22Rv1 (cell line): ENCODE data around the gene MAP4K2.

Experiments used
- H3K27ac ChIP-seq: fragments of 450-650 bp; 2 replicates; pipeline ENCODE4 v1.5.1; 2017
- ZFX ChIP-seq: fragments of 450-650 bp; IDR thresholded peaks from 2 replicates; pipeline ENCODE4 v1.6.1; 2017; ENCODE audit warnings: antibody characterized with exemption, borderline replicate concordance
- TF ChIP-seq, protein P1 (sequence below): fragments of 450-650 bp; IDR thresholded peaks from 2 replicates; pipeline ENCODE4 v1.5.1; 2017; ENCODE audit warnings: mild to moderate bottlenecking

Gene MAP4K2

DNA sequence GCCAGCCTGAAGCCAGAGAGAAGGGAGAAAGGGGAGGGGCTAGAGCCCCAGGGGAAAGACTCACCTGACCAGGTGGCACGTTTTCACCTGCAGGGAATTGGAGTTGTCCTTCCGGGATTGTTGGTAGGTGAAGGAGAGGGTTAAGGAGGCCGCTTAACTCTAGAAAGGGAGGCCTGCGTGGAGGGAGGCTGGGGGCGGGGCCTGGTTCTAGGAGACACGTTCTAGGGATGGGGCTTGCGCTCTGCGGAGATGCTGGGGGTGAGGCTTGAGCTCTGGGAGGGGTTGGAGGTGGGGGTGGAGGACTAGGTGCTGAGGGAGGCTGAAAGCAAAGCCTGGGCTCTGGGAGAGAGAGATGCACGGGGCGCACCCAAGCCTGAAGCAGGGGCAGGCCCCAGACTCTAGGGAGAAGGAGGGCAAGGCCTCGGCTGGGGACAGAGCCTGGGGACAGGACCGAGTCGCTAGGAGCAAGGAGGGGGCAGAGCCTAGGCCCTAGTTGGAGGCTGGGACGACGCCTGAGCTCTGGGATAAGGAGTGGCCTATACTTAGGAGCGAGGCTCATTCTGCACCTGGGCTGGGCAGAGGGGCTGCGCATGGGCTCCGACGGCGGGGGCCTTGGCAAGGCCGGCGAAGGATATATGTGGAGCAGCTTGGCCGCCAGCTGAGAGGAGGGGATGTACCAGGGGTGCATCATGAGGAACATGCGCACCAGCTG, 61.5 kb downstream of the MAP4K2 start:
- TF ChIP-seq ZFX: no peak
- TF ChIP-seq, protein P1, sequence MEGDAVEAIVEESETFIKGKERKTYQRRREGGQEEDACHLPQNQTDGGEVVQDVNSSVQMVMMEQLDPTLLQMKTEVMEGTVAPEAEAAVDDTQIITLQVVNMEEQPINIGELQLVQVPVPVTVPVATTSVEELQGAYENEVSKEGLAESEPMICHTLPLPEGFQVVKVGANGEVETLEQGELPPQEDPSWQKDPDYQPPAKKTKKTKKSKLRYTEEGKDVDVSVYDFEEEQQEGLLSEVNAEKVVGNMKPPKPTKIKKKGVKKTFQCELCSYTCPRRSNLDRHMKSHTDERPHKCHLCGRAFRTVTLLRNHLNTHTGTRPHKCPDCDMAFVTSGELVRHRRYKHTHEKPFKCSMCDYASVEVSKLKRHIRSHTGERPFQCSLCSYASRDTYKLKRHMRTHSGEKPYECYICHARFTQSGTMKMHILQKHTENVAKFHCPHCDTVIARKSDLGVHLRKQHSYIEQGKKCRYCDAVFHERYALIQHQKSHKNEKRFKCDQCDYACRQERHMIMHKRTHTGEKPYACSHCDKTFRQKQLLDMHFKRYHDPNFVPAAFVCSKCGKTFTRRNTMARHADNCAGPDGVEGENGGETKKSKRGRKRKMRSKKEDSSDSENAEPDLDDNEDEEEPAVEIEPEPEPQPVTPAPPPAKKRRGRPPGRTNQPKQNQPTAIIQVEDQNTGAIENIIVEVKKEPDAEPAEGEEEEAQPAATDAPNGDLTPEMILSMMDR: no peak
- no peak overlapping the region for H3K27ac ChIP-seq

DNA sequence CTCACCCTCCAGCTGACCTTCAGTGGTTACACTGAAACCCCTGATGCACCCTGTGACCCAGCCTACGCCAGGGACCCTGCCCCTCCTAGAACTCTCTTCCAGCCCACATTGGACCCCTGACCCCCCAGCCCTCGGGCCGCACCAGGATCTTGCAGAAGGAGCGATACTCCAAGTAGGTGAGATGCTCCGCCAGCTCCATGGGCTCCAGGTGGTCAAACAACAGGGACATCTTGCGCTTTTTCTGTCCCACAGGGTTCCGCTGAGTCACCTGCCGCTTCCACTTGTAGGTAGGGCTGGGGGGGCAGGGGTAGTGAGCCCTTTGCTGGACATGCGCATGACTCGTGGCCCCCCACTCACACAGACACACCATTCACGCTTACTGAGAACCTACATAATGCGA, 63.1 kb downstream of the MAP4K2 start:
- TF ChIP-seq, protein P1: no peak
- TF ChIP-seq ZFX: no peak
- no peak overlapping the region for H3K27ac ChIP-seq

DNA sequence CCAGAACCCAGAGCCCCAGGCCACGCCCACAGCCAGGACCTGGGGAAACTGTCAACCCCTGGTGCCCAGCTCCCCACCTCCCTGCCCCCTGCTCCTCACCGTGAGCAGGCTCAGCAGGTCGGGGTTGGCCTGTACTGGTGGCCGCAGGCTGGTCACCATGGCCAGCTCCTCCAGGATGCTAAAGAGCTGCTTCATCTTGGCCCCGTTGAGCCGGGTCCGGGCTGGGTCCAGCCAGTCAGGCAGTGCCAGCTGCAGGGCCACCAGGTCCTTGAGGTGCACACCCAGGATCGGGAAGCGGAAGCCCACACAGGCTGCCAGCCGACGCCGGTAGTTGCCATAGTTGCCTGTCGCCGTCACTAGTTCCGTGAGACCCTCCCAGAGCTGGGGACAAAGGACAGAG, 66.4 kb downstream of the MAP4K2 start:
- TF ChIP-seq, protein P1: no peak
- no peak for TF ChIP-seq ZFX
- H3K27ac ChIP-seq: no peak overlapping the region

DNA sequence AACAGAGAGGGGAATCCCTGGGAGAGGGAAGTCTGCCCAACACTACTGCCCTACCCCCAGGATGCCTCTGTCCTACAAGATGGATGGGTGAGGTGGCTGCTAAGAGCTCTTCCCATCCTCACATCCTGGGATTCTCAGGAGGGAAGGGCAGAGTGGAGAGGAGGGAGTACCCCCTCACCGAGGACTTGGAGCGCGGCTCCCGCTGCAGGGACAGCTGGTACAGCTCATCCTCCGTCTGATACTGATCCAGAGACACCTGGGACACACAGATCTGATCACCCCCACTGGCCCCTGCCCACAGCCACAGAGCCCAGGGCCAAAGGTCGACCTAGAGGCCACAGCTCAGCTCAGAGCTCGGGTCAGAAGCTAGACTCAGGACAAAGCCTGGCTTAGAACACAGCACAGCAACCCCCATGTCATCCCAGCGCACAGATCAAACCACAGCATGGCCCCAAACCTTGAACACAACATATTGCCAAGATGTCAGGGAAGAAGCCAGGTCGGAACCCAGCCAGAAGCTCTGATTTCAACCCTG, 67.2 kb downstream of the MAP4K2 start:
- H3K27ac ChIP-seq: no peak overlapping the region
- TF ChIP-seq, protein P1: no peak
- no peak for TF ChIP-seq ZFX
